ENCODE results near the gene ROBO2.

DNA sequence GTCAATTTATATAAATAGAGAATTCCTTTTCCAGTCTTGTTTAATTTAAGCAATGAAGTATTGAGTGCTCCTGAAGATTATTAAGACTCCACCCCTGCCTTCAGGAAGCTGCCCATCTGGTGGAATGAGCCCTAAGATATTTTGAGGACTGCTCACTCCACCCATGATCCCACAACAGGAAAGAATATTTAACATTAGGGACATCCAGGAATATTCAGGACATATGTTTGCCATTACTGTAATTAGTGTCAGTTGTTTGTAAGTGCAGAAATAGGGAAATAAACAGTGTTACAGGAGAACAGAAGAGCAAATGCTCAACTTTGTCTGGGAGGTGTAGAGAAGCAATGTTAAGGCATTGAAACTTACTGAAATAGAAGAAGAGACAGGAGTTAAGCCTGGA lies 375.0 kb downstream of the ROBO2 start:
- TF ChIP-seq POLR2AphosphoS5 (IDR thresholded peaks at IDR 0.05) (no peak), POLR2A (IDR thresholded peaks at IDR 0.05) (no peak), EP300 (IDR thresholded peaks at IDR 0.05) (no peak)
- TF ChIP-seq, protein P1, sequence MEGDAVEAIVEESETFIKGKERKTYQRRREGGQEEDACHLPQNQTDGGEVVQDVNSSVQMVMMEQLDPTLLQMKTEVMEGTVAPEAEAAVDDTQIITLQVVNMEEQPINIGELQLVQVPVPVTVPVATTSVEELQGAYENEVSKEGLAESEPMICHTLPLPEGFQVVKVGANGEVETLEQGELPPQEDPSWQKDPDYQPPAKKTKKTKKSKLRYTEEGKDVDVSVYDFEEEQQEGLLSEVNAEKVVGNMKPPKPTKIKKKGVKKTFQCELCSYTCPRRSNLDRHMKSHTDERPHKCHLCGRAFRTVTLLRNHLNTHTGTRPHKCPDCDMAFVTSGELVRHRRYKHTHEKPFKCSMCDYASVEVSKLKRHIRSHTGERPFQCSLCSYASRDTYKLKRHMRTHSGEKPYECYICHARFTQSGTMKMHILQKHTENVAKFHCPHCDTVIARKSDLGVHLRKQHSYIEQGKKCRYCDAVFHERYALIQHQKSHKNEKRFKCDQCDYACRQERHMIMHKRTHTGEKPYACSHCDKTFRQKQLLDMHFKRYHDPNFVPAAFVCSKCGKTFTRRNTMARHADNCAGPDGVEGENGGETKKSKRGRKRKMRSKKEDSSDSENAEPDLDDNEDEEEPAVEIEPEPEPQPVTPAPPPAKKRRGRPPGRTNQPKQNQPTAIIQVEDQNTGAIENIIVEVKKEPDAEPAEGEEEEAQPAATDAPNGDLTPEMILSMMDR (IDR thresholded peaks at IDR 0.05), result no peak
